Omental fat pad (tissue), 4 donors: ENCODE results near the gene MRPL41. TPM values are rescaled to one million over a fixed set of nuclear protein-coding genes. Genes with fewer than 3 reads are reported as not detected.

Experiments used
- ATAC-seq: fragments of 150-250 bp; one replicate; pipeline ENCODE4 v1.9.1; 2016; ENCODE audit warnings: mild to moderate bottlenecking, moderate library complexity; ENCODE audit not compliant: low FRiP score
- DNase-seq: peaks from one replicate; pipeline ENCODE4 v3.0.0-alpha.2; 2019; ENCODE audit warnings: low spot score
- total RNA-seq, 4 donors: library from RNA; depleted of rRNA; stranded (reverse); fragments of >200 nt; gene quantifications; one replicate each; pipeline ENCODE4 v1.1.0, GENCODE V29; 2016
- TF ChIP-seq, protein P1 (sequence below), 3 donors: fragments of 450-650 bp; IDR thresholded peaks; one replicate each; pipeline ENCODE4 v1.5.1; 2016 to 2017; ENCODE audit warnings: antibody characterized with exemption in 3 of 3, mild to moderate bottlenecking in 3 of 3, moderate library complexity in 2 of 3

MRPL41 gene
- total RNA-seq, 4 donors from 2014 or later = 41.2 to 82.9 (median 66.6) TPM

DNA sequence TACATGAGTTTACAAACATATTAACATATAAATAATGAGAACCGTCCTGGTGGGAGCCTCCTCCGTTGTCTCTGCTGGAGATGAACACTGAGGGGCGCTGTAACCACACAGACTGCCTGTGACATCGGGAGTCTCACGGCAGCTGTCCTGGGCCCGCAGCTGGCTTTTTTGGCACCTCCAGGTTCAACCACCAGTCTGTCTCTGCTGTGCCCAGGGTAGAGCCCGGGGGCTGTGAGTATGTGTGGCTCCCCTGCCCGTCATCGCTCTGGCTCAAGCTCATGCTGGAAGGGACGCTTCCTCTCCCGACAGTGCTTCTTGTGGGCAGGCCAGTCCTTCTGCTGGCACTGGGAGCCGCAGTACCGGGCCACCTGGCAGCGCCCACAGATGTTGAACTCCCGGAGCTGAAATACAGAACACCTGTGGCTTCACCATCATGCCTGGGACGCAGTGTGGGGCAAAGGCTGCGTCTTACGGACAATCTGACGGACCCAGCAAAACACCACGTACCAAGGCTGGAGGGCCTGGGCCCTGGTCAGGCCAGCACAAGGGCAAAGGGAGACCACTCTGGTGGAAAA is 30.7 kb downstream of the MRPL41 start:
- ATAC-seq (no peak), DNase-seq (no peak)
- TF ChIP-seq, protein P1, sequence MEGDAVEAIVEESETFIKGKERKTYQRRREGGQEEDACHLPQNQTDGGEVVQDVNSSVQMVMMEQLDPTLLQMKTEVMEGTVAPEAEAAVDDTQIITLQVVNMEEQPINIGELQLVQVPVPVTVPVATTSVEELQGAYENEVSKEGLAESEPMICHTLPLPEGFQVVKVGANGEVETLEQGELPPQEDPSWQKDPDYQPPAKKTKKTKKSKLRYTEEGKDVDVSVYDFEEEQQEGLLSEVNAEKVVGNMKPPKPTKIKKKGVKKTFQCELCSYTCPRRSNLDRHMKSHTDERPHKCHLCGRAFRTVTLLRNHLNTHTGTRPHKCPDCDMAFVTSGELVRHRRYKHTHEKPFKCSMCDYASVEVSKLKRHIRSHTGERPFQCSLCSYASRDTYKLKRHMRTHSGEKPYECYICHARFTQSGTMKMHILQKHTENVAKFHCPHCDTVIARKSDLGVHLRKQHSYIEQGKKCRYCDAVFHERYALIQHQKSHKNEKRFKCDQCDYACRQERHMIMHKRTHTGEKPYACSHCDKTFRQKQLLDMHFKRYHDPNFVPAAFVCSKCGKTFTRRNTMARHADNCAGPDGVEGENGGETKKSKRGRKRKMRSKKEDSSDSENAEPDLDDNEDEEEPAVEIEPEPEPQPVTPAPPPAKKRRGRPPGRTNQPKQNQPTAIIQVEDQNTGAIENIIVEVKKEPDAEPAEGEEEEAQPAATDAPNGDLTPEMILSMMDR (IDR thresholded peaks at IDR 0.05) = no peak

DNA sequence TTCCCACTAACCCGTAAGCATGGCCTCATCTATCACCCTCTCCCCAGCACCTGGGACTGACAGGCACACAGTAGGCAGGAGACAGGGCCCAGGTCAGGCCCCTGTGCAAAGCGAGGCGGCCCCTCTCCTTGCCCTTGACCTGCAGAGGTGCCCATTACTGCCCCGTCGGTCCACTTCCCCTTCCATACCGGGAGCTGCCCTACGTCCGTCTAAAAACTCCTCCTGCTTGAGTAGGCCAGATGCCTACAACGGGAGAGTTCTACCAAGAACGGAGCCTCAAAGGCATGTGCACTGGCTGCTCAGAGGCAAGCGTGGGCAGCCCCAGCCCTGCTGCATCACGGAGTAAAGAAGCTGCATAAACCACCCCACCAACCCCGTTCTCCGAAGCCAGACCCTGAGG is 31.7 kb downstream of the MRPL41 start:
- ATAC-seq (no peak), DNase-seq (no peak)
- TF ChIP-seq, protein P1 (IDR thresholded peaks at IDR 0.05) = no peak

DNA sequence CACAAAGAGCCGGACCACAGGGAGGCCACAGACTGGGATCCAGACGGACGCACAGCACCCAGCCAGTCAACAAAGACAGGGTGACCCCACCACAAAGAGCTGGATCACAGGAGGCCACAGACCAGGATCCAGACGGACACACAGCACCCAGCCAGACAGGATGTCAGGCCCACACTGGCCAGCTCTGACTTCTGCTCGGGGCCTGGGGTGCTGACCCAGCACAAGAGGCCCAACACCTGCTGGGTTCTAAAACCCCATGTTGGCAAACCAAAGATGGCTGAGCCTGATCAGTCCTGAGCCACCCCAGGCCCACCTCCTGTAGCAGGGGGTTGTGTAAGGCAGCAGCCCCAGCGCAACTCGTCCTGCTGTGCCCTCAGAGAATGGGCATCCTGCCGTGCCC is 32.3 kb downstream of the MRPL41 start:
- TF ChIP-seq, protein P1 (IDR thresholded peaks at IDR 0.05) = no peak
- DNase-seq (no peak), ATAC-seq (no peak)

DNA sequence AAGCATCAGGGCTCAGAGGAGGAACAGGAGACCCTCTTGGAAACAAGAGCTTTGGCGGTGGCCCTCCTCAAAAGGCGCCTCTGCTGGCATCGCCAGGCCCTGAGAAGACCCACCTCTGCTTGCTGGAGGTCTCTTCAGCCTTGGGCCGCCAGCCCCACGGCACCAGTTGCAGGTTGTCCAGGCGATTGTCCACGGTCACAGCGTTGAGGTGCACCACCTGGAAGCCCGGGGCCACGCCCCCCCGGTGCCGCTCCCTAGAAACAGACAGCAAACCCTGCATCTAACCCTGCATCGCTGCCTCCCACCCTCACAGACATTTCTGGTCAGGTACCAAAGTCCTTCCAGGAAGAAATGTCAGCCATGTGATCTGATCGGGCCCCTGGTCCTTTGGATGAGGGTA is 35.2 kb downstream of the MRPL41 start:
- TF ChIP-seq, protein P1 (IDR thresholded peaks at IDR 0.05) = no peak
- ATAC-seq (no peak), DNase-seq (no peak)

DNA sequence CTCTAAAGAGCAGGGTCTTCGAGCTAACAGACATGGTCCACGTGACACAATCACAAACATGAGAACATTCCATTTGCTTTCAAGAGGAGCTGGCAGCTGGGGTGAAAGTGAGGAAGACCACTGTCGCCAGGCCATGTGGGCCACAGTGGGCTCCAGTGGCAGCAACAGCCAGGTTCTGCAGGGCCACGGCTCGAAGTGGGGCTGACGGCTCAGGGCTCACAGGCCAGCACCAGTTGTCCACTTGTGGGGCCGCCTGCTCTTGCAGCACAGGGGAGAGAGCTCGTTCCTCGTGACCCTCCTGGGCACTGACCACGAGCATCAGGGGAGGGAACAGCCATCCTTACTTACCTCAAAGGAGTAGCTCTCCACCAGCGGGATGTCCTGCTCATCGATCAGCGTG is 36.6 kb downstream of the MRPL41 start:
- TF ChIP-seq, protein P1 (IDR thresholded peaks at IDR 0.05) = no peak
- DNase-seq = no peak
- ATAC-seq = no peak

DNA sequence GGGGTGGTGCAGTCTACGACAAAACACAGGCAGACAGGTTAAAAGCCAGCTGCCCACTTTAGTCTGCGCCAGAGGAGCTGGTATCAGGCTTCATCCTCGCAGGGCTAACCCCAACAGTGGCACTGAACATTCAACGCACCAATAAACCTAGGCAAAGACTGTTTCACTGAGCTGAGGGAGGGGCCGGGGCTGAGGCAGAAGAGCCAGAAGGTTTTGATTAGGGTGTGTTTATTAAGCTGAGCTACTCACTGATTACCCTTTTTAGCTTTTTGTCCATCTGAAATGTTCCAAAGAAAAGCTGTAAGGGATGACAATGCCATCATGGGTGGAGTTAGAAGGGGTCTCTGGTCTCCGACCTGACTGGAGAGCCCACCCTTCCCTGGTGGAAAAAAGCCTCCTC is 37.2 kb downstream of the MRPL41 start:
- TF ChIP-seq, protein P1 (IDR thresholded peaks at IDR 0.05) = no peak
- DNase-seq (no peak), ATAC-seq (no peak)

DNA sequence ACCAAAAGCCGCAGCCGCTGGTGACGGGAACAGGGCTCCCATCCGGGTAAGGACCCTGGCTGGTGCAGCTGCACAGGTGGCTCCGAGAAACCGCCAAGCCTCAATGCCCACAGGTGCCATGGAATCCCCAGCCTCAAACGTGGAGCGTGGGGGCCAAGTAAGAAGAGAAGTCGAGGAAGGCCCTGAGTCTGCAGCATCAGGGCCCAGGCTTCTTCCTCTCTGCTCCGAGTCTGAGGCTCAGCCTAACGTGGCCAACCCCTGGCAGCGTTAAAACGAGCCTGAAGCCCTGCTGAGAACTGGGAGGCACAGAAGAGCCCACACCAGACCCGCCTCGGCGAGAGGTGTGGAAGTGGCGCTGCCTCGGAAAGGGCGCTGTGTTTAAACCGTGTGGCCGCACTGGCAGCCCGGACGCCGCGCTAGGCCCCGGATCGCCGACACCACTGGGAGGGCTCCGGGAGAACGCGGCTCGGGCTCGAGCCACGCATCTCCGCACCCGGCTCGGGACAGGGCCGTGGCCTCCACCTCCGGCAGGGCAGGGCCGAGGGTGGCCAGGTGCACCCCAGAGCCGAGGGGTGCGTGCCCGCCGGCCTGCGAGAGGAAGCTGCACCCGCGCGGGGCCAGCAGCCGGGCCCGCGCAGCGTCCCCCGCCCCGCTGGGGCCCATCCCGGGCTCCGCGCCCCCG is 37.9 kb downstream of the MRPL41 start:
- TF ChIP-seq, protein P1 (IDR thresholded peaks at IDR 0.05) = no peak
- DNase-seq (no peak), ATAC-seq (peak; percentile 11)
